OCI-LY1 (cell line): ENCODE data around the gene LMBR1L.

Source experiments
- H2AFZ ChIP-seq: fragments of 200-600 bp; sonication (generic), shearing (Covaris generic); 2 replicates; pipeline ENCODE4 v1.6.0; 2014; ENCODE audit warnings: antibody characterized with exemption, mild to moderate bottlenecking, low read length
- H3F3A ChIP-seq: fragments of 200-600 bp; sonication (generic), shearing (Covaris generic); 2 replicates; pipeline ENCODE4 v1.6.0; 2014; ENCODE audit warnings: mild to moderate bottlenecking, antibody characterized with exemption, low read length, moderate library complexity; ENCODE audit not compliant: insufficient read depth
- H3K27ac ChIP-seq: fragments of 200-600 bp; sonication (generic); 2 replicates; pipeline ENCODE4 v1.5.1; 2014; ENCODE audit warnings: low read length, mixed run types, mild to moderate bottlenecking, low read depth; ENCODE audit not compliant: poor library complexity, severe bottlenecking
- H3K27me3 ChIP-seq: fragments of 200-600 bp; sonication (generic); 2 replicates; pipeline ENCODE4 v1.6.0; 2014; ENCODE audit warnings: antibody characterized with exemption, mild to moderate bottlenecking, low read length, moderate library complexity; ENCODE audit not compliant: insufficient read depth
- H3K36me3 ChIP-seq: fragments of 200-600 bp; sonication (generic); 2 replicates; pipeline ENCODE4 v1.6.1; 2014; ENCODE audit warnings: mild to moderate bottlenecking, antibody characterized with exemption, low read length, moderate library complexity, mixed read lengths; ENCODE audit not compliant: insufficient read depth
- H3K4me1 ChIP-seq: fragments of 200-600 bp; sonication (generic); 2 replicates; pipeline ENCODE4 v1.5.1; 2014; ENCODE audit warnings: mild to moderate bottlenecking, low read length, moderate library complexity; ENCODE audit not compliant: insufficient read depth, severe bottlenecking
- H3K4me2 ChIP-seq: fragments of 200-600 bp; sonication (generic), shearing (Covaris generic); 2 replicates; pipeline ENCODE4 v1.6.1; 2014; ENCODE audit warnings: low read length
- H3K4me3 ChIP-seq: fragments of 200-600 bp; sonication (generic); 2 replicates; pipeline ENCODE4 v1.5.1; 2014; ENCODE audit warnings: low read length, low read depth, mild to moderate bottlenecking, mixed read lengths; ENCODE audit not compliant: poor library complexity, severe bottlenecking
- H3K79me2 ChIP-seq: fragments of 200-600 bp; shearing (Covaris generic); 2 replicates; pipeline ENCODE4 v1.6.1; 2016; ENCODE audit warnings: mixed run types, low read length, mixed read lengths; ENCODE audit not compliant: insufficient read depth
- H3K9ac ChIP-seq: fragments of 200-600 bp; sonication (generic), shearing (Covaris generic); 2 replicates; pipeline ENCODE4 v1.6.1; 2014; ENCODE audit warnings: mild to moderate bottlenecking, low read length, mixed read lengths
- H3K9me2 ChIP-seq: fragments of 200-600 bp; sonication (generic), shearing (Covaris generic); 2 replicates; pipeline ENCODE4 v1.6.1; 2014; ENCODE audit warnings: low read depth, mild to moderate bottlenecking, low read length, mixed read lengths
- H3K9me3 ChIP-seq: fragments of 200-600 bp; shearing (Covaris generic); 2 replicates; pipeline ENCODE4 v1.6.1; 2014; ENCODE audit warnings: low read length, mixed read lengths
- H4K20me1 ChIP-seq: fragments of 200-600 bp; sonication (generic), shearing (Covaris generic); 2 replicates; pipeline ENCODE4 v1.6.0; 2016; ENCODE audit warnings: mild to moderate bottlenecking, low read length; ENCODE audit not compliant: insufficient read depth
- EZH2 ChIP-seq: fragments of 200-600 bp; sonication (generic), shearing (Covaris generic); IDR thresholded peaks from 2 replicates; pipeline ENCODE4 v1.8.0; 2017; ENCODE audit warnings: borderline replicate concordance, mixed run types, mild to moderate bottlenecking, antibody characterized with exemption, low read length, moderate library complexity, mixed read lengths
- TF ChIP-seq, protein P1 (sequence below): fragments of 200-600 bp; sonication (generic), shearing (Covaris generic); IDR thresholded peaks from 2 replicates; pipeline ENCODE4 v1.5.1; 2017; ENCODE audit warnings: mild to moderate bottlenecking, antibody characterized with exemption, low read length, moderate library complexity, mixed read lengths

LMBR1L gene

DNA sequence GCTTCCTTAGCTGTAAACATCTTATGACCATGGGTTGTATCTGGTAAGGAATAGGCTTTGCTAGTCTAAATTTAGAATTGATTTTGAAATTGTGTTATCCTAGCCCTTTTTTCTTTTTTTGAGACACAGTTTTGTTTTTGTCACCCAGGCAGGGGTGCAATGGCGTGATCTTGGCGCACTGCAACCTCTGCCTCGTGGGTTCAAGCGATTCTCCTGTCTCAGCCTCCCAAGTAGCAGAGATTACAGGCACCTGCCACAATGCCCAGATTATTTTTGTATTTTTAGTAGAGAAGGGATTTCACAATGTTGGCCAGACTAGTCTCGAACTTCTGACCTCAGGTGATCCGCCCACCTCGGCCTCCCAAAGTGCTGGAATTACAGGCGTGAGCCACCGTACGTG, 22.9 kb upstream of the LMBR1L start:
- Histone ChIP-seq H4K20me1 (no peaks in the 10 kb centered on the region), H3K36me3 (peaks cover 26% of the 10 kb centered on the region), H3K27me3 (no peaks in the 10 kb centered on the region), H3K27ac (peak overlapping the region; percentile 95), H3K9me3 (no peaks in the 10 kb centered on the region), H3K4me2 (peak overlapping the region; percentile 86), H2AFZ (no peak overlapping the region), H3F3A (peaks cover 19% of the 10 kb centered on the region), H3K4me1 (peaks cover 34% of the 10 kb centered on the region), H3K79me2 (peaks cover 23% of the 10 kb centered on the region), H3K9me2 (no peaks in the 10 kb centered on the region), H3K9ac (peak overlapping the region; percentile 87), H3K4me3 (peak overlapping the region; percentile 74)
- TF ChIP-seq, protein P1, sequence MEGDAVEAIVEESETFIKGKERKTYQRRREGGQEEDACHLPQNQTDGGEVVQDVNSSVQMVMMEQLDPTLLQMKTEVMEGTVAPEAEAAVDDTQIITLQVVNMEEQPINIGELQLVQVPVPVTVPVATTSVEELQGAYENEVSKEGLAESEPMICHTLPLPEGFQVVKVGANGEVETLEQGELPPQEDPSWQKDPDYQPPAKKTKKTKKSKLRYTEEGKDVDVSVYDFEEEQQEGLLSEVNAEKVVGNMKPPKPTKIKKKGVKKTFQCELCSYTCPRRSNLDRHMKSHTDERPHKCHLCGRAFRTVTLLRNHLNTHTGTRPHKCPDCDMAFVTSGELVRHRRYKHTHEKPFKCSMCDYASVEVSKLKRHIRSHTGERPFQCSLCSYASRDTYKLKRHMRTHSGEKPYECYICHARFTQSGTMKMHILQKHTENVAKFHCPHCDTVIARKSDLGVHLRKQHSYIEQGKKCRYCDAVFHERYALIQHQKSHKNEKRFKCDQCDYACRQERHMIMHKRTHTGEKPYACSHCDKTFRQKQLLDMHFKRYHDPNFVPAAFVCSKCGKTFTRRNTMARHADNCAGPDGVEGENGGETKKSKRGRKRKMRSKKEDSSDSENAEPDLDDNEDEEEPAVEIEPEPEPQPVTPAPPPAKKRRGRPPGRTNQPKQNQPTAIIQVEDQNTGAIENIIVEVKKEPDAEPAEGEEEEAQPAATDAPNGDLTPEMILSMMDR, result no peak
- no peak for TF ChIP-seq EZH2

- no peaks in the 10 kb centered on the region for H3K9me3 ChIP-seq
- H3K9me2 ChIP-seq, result no peaks in the 10 kb centered on the region
- peak overlapping the region; percentile 74 for H3K4me3 ChIP-seq
- H2AFZ ChIP-seq, result peak overlapping the region; percentile 10; the same call in 1 of the 2 replicates
- no peaks in the 10 kb centered on the region for H4K20me1 ChIP-seq
- H3K4me1 ChIP-seq, result peaks cover 29% of the 10 kb centered on the region
- peaks cover 19% of the 10 kb centered on the region for H3F3A ChIP-seq
- peaks cover 29% of the 10 kb centered on the region for H3K36me3 ChIP-seq
- H3K79me2 ChIP-seq, result peaks cover 23% of the 10 kb centered on the region
- peak overlapping the region; percentile 86 for H3K4me2 ChIP-seq
- no peak for TF ChIP-seq EZH2
- TF ChIP-seq, protein P1, result no peak
- H3K27me3 ChIP-seq, result no peaks in the 10 kb centered on the region
- H3K27ac ChIP-seq, result peak overlapping the region; percentile 95
- peak overlapping the region; percentile 87 for H3K9ac ChIP-seq
Observed at GRCh38 chr12:49133014-49133413, 22.4 kb upstream of the LMBR1L start.

- Histone ChIP-seq H2AFZ (no peak overlapping the region), H3F3A (peaks cover 19% of the 10 kb centered on the region), H4K20me1 (no peaks in the 10 kb centered on the region), H3K4me2 (peak overlapping the region; percentile 86), H3K27ac (peak overlapping the region; percentile 95), H3K9me2 (no peaks in the 10 kb centered on the region), H3K36me3 (peaks cover 39% of the 10 kb centered on the region), H3K27me3 (no peaks in the 10 kb centered on the region), H3K9ac (peak overlapping the region; percentile 87), H3K9me3 (no peaks in the 10 kb centered on the region), H3K79me2 (peaks cover 23% of the 10 kb centered on the region), H3K4me3 (peak overlapping the region; percentile 74), H3K4me1 (peaks cover 29% of the 10 kb centered on the region)
- TF ChIP-seq, protein P1, result no peak
- TF ChIP-seq EZH2, result no peak
Observed at GRCh38 chr12:49131894-49132461, 21.3 kb upstream of the LMBR1L start.
